ENCODE results near the gene UBE2L3.
"Not testable (repeated sequence)": the region's sequence is repeated elsewhere in the genome, so short reads cannot be mapped to it uniquely, and the experiment has no call there.

The UBE2L3 gene

DNA sequence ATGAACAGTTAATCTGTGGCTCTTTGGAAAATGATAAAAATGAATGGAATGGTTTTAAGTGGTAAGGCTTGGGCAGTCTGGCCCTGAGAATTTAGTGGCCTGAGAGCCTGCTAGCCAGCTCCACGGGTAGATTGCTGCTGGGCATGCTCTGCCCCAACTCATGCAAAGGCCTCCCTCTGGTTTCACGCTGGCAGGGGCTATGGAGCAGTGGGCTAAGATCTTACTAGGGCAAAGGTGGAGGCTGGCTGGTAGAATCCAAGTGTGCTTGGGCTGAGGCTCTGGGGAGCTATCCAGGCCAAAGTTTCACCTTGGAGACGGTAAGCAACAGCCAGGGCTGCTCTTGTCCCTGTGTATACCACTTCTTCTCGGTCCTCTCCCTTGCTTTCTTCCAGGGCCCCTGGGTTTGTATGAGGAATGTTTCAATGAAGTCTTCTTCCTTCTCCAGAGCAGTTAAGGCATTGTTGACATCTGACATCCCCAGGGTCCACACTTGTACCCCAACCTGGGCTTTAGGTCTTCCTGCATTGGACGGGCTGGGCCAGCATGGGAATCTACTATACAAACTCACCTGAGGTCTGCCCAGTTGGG lies 27.4 kb downstream of the UBE2L3 start:
- no peak for DNase-seq (ENCODE audit: low read depth)
- TF ChIP-seq, protein P1, sequence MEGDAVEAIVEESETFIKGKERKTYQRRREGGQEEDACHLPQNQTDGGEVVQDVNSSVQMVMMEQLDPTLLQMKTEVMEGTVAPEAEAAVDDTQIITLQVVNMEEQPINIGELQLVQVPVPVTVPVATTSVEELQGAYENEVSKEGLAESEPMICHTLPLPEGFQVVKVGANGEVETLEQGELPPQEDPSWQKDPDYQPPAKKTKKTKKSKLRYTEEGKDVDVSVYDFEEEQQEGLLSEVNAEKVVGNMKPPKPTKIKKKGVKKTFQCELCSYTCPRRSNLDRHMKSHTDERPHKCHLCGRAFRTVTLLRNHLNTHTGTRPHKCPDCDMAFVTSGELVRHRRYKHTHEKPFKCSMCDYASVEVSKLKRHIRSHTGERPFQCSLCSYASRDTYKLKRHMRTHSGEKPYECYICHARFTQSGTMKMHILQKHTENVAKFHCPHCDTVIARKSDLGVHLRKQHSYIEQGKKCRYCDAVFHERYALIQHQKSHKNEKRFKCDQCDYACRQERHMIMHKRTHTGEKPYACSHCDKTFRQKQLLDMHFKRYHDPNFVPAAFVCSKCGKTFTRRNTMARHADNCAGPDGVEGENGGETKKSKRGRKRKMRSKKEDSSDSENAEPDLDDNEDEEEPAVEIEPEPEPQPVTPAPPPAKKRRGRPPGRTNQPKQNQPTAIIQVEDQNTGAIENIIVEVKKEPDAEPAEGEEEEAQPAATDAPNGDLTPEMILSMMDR (conservative IDR thresholded peaks at IDR 0.05; ENCODE audit: control insufficient read depth, insufficient read depth, low read depth, low read length): no peak
- no peak overlapping the region for H3K4me3 ChIP-seq (ENCODE audit: control insufficient read depth, low read depth, low read length)

DNA sequence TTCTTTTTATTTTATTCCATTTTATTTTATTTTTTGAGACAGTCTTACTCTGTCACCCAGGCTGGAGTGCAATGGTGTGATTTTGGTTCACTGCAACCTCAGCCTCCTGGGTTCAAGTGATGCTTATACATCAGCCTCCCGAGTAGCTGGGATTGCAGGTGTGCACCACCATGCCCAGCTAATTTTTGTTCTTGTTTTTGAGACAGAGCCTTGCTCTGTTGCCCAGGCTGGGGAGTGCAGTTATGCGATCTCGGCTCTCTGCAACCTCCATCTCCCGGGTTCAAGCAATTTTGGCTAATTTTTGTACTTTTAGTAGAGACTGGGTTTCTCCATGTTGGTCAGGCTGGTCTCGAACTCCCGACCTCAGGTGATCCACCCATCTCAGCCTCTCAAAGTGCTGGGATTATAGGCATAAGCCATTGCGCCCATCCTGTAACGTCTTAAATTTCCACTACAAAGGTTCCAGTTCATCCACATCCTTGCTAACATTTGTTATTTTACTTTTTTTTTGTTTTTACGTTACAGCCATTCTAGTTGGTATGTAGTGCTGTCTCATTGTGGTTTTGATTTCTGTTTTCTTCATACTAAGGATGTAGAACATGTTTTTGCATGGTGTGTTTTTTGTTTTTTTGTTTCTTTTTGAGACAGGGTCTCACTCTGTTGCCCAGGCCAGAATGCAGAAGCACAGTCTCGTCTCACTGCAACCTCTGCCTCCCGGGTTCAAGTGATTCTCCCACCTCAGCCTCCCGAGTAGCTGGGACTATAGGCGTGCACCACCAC lies 29.0 kb downstream of the UBE2L3 start:
- not testable (repeated sequence) for DNase-seq (ENCODE audit: low read depth)

DNA sequence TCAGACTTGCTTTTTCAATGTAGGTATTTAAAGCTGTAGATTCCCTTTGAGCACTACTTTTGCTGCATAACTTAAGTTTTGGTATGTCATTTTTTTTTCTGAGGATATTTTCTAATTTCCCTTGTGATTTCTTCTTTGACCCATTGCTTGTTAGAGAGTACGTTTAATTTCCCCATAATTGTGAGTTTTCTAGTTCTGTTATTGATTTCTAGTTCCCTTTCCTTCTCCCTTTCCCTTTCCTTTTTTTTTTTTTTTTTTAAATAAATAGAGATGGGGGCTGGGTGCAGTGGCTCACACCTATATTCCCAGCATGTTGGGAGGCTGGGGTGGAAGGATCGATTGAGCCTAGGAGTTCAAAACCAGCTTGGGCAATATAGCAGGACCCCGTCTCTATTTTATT lies 30.8 kb downstream of the UBE2L3 start:
- DNase-seq (ENCODE audit: low read depth): no peak
- no peak overlapping the region for H3K4me3 ChIP-seq (ENCODE audit: control insufficient read depth, low read depth, low read length)
- TF ChIP-seq, protein P1 (conservative IDR thresholded peaks at IDR 0.05; ENCODE audit: control insufficient read depth, insufficient read depth, low read depth, low read length): no peak

More for the DNA sequence above, 29.0 kb downstream of the UBE2L3 start:
- H3K4me3 ChIP-seq (ENCODE audit: control insufficient read depth, low read depth, low read length): not testable (repeated sequence)

GRCh38 chr22:21599053-21599893 lies 31.8 kb downstream of the UBE2L3 start:
- TF ChIP-seq, protein P1 (conservative IDR thresholded peaks at IDR 0.05; ENCODE audit: control insufficient read depth, insufficient read depth, low read depth, low read length): no peak
- no peak overlapping the region for H3K4me3 ChIP-seq (ENCODE audit: control insufficient read depth, low read depth, low read length)
- no peak for DNase-seq (ENCODE audit: low read depth)

GRCh38 chr22:21602579-21602978 lies 35.1 kb downstream of the UBE2L3 start:
- no peak overlapping the region for H3K4me3 ChIP-seq (ENCODE audit: control insufficient read depth, low read depth, low read length)
- TF ChIP-seq, protein P1 (conservative IDR thresholded peaks at IDR 0.05; ENCODE audit: control insufficient read depth, insufficient read depth, low read depth, low read length): no peak
- DNase-seq (ENCODE audit: low read depth): no peak

DNA sequence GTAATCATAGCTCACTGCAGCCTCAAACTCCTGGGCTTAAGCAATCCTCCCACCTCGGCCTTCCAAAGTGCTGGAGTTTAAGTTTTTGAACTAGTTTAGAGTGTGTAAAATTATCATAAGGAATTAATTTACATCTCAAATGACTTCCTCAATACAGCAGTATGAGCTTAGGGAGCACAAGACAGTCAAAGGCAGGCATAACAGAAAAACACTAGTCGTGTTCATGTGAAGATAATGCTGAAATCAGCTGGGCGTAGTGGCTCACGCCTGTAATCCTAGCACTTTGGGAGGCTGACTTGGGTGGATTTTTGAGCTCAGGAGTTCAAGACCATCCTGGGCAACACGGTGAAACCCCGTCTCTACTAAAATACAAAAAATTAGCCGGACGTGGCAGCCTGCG lies 36.5 kb downstream of the UBE2L3 start:
- no peak overlapping the region for H3K4me3 ChIP-seq (ENCODE audit: control insufficient read depth, low read depth, low read length)
- TF ChIP-seq, protein P1 (conservative IDR thresholded peaks at IDR 0.05; ENCODE audit: control insufficient read depth, insufficient read depth, low read depth, low read length): no peak
- DNase-seq (ENCODE audit: low read depth): no peak
